ENCODE results near the gene DPP6. TPM values are rescaled to one million over a fixed set of nuclear protein-coding genes. Genes with fewer than 3 reads are reported as not detected.

The DPP6 gene
- total RNA-seq, 1 donor from 2014 or later: not detected

- H3K9me3 Mint-ChIP-seq (ENCODE audit: unreplicated experiment): peaks cover 2% of the 10 kb centered on the region
- H3K27ac Mint-ChIP-seq (ENCODE audit: unreplicated experiment): no peak overlapping the region
- H3K36me3 Mint-ChIP-seq (ENCODE audit: unreplicated experiment): no peaks in the 10 kb centered on the region
- no peak overlapping the region for H3K4me3 Mint-ChIP-seq (ENCODE audit: unreplicated experiment)
- TF ChIP-seq CTCF (IDR thresholded peaks at IDR 0.05; ENCODE audit: partially characterized antibody, unreplicated experiment): no peak
- no peaks in the 10 kb centered on the region for H3K27me3 Mint-ChIP-seq (ENCODE audit: unreplicated experiment)
- no peaks in the 10 kb centered on the region for H3K4me1 Mint-ChIP-seq (ENCODE audit: low read depth, unreplicated experiment)
- no peak for DNase-seq
Observed at GRCh38 chr7:154541606-154542005, 489.4 kb downstream of the DPP6 start.

- Mint-ChIP-seq H3K9me3 (ENCODE audit: unreplicated experiment) (peaks cover 11% of the 10 kb centered on the region), H3K27ac (ENCODE audit: unreplicated experiment) (no peak overlapping the region)
Observed at GRCh38 chr7:154546946-154547587, 494.9 kb downstream of the DPP6 start.

GRCh38 chr7:154553711-154554265, 501.6 kb downstream of the DPP6 start:
- Mint-ChIP-seq H3K4me1 (ENCODE audit: low read depth, unreplicated experiment) (no peaks in the 10 kb centered on the region), H3K9me3 (ENCODE audit: unreplicated experiment) (peaks cover 8% of the 10 kb centered on the region), H3K27ac (ENCODE audit: unreplicated experiment) (no peak overlapping the region), H3K4me3 (ENCODE audit: unreplicated experiment) (no peak overlapping the region), H3K27me3 (ENCODE audit: unreplicated experiment) (no peaks in the 10 kb centered on the region), H3K36me3 (ENCODE audit: unreplicated experiment) (peaks cover 4% of the 10 kb centered on the region)
- no peak for DNase-seq
- TF ChIP-seq CTCF (IDR thresholded peaks at IDR 0.05; ENCODE audit: partially characterized antibody, unreplicated experiment): no peak

More at GRCh38 chr7:154546946-154547587, 494.9 kb downstream of the DPP6 start:
- DNase-seq: no peak
- Mint-ChIP-seq H3K4me3 (ENCODE audit: unreplicated experiment) (no peak overlapping the region), H3K27me3 (ENCODE audit: unreplicated experiment) (peaks cover 2% of the 10 kb centered on the region), H3K4me1 (ENCODE audit: low read depth, unreplicated experiment) (no peaks in the 10 kb centered on the region), H3K36me3 (ENCODE audit: unreplicated experiment) (peaks cover 4% of the 10 kb centered on the region)
- no peak for TF ChIP-seq CTCF (IDR thresholded peaks at IDR 0.05; ENCODE audit: partially characterized antibody, unreplicated experiment)

- peaks cover 5% of the 10 kb centered on the region for H3K36me3 Mint-ChIP-seq (ENCODE audit: unreplicated experiment)
- H3K9me3 Mint-ChIP-seq (ENCODE audit: unreplicated experiment): peaks cover 6% of the 10 kb centered on the region
- H3K27me3 Mint-ChIP-seq (ENCODE audit: unreplicated experiment): no peaks in the 10 kb centered on the region
- DNase-seq: no peak
- no peak overlapping the region for H3K27ac Mint-ChIP-seq (ENCODE audit: unreplicated experiment)
- no peaks in the 10 kb centered on the region for H3K4me1 Mint-ChIP-seq (ENCODE audit: low read depth, unreplicated experiment)
- TF ChIP-seq CTCF (IDR thresholded peaks at IDR 0.05; ENCODE audit: partially characterized antibody, unreplicated experiment): no peak
- H3K4me3 Mint-ChIP-seq (ENCODE audit: unreplicated experiment): no peak overlapping the region
Observed at GRCh38 chr7:154559454-154559853, 507.3 kb downstream of the DPP6 start.

GRCh38 chr7:154564676-154565075, 512.5 kb downstream of the DPP6 start:
- Mint-ChIP-seq H3K4me3 (ENCODE audit: unreplicated experiment) (no peak overlapping the region), H3K4me1 (ENCODE audit: low read depth, unreplicated experiment) (no peaks in the 10 kb centered on the region), H3K36me3 (ENCODE audit: unreplicated experiment) (peaks cover 5% of the 10 kb centered on the region), H3K27ac (ENCODE audit: unreplicated experiment) (no peak overlapping the region), H3K9me3 (ENCODE audit: unreplicated experiment) (peaks cover 11% of the 10 kb centered on the region), H3K27me3 (ENCODE audit: unreplicated experiment) (no peaks in the 10 kb centered on the region)
- no peak for TF ChIP-seq CTCF (IDR thresholded peaks at IDR 0.05; ENCODE audit: partially characterized antibody, unreplicated experiment)
- no peak for DNase-seq

Measured in glutamatergic neuron (in vitro differentiated cells).